Measurements from ENCODE around the gene DACT1.

The DACT1 gene

DNA sequence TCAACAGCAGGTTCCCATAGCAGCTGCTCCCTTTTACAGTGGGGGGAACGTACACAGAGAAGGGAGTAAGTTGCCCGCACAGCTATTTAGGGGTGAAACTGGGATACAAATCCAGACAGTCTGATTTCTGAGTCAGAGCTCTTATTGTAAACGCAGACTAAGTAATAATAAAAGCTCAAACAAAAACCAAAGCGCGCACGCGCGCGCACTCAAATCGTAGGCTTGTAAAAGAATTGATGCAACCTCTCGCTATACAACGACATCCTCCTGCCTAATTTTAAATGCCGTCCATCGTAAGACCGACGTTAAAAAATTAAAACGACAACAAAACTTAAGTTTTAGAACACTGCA lies 747 bp upstream of the DACT1 start:
- peak overlapping the region; percentile 90 for H3K27ac ChIP-seq
- H3K27me3 ChIP-seq (replicated peaks) = no peaks in the 10 kb centered on the region
- peaks cover 4% of the 10 kb centered on the region for H3K36me3 ChIP-seq (replicated peaks)
- peak overlapping the region; percentile 72 for H3K4me3 ChIP-seq (ENCODE audit: low read depth, low read length)
- peak; percentile 96 for DNase-seq
- TF ChIP-seq, protein P1, sequence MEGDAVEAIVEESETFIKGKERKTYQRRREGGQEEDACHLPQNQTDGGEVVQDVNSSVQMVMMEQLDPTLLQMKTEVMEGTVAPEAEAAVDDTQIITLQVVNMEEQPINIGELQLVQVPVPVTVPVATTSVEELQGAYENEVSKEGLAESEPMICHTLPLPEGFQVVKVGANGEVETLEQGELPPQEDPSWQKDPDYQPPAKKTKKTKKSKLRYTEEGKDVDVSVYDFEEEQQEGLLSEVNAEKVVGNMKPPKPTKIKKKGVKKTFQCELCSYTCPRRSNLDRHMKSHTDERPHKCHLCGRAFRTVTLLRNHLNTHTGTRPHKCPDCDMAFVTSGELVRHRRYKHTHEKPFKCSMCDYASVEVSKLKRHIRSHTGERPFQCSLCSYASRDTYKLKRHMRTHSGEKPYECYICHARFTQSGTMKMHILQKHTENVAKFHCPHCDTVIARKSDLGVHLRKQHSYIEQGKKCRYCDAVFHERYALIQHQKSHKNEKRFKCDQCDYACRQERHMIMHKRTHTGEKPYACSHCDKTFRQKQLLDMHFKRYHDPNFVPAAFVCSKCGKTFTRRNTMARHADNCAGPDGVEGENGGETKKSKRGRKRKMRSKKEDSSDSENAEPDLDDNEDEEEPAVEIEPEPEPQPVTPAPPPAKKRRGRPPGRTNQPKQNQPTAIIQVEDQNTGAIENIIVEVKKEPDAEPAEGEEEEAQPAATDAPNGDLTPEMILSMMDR (IDR thresholded peaks at IDR 0.05; ENCODE audit: low read depth, low read length, missing control alignments) = no peak
- in situ Hi-C loops (cut with HindIII; ENCODE audit: low pct_ligation_motif_present, low sequenced_read_pairs) = loop anchor here (10.0 kb wide), 1 partner anchor 388 kb away; no protein-coding TSS in a partner anchor

DNA sequence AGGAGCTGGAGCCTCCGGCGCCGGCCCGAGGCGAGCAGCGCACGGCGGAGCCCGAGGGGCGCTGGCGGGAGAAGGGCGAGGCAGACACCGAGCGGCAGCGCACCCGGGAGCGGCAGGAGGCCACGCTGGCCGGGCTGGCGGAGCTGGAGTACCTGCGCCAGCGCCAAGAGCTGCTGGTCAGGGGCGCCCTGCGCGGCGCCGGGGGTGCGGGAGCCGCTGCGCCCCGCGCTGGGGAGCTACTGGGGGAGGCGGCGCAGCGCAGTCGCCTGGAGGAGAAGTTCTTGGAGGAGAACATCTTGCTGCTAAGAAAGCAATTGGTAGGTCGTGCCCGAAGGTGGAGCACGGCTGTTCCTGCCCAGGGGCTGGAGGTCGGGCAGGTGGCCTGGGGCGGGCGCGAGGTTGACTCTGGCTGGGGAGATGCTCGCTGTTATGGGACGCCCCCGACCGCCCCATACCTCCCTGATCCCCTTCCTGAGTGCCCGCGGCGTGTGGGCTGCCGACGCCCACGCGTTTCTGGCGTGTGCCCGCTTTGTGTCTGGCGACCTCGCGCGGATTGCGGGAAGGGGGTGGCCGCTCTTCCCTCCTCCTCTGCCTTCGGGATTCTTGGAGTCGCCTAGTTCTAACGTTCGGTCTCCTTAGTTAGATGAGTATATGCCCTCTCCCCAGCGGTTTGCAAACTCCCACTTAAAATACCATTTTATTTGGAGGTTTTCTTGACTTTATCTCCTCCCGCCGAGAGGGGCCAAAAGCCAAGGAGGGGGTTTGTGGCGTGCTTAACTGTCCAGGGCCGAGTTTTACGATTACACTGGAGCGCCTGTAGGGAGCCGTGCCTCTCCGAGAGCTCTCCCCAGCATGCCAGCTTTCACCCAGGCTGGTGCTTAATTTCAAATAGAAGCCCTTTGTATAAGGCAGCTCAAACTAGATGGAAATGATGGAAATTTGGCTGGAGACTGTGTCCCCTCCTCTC lies 752 bp downstream of the DACT1 start:
- TF ChIP-seq, protein P1 (IDR thresholded peaks at IDR 0.05; ENCODE audit: low read depth, low read length, missing control alignments) = peak; percentile 23
- in situ Hi-C loops (cut with HindIII; ENCODE audit: low pct_ligation_motif_present, low sequenced_read_pairs) = loop anchor here (10.0 kb wide), 1 partner anchor 386 kb away; no protein-coding TSS in a partner anchor
- peaks cover 6% of the 10 kb centered on the region for H3K36me3 ChIP-seq (replicated peaks)
- H3K27me3 ChIP-seq (replicated peaks) = no peaks in the 10 kb centered on the region
- DNase-seq = no peak
- H3K27ac ChIP-seq = peak overlapping the region; percentile 90
- H3K4me3 ChIP-seq (ENCODE audit: low read depth, low read length) = peak overlapping the region; percentile 72

DNA sequence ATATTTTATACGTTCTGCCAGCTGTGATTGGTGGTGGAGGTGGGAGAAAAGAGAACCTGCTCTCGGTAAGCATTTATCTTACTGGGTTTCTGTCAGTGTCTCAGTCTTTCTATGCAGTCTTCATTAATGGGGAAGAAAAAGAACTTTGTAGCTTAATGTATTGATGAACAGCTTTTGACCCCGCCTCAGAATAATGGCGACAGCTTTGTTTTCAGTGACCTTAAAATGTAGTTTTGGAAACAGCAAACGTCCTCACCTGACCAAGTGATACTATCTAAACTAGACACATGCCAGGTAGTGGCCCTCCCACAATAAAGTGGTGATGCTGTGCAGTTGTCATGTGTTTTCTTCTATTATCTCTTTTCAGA lies 1.4 kb downstream of the DACT1 start:
- peak overlapping the region; percentile 72 for H3K4me3 ChIP-seq (ENCODE audit: low read depth, low read length)
- H3K36me3 ChIP-seq (replicated peaks) = peaks cover 6% of the 10 kb centered on the region
- TF ChIP-seq, protein P1 (IDR thresholded peaks at IDR 0.05; ENCODE audit: low read depth, low read length, missing control alignments) = no peak
- H3K27ac ChIP-seq = no peak overlapping the region
- no peaks in the 10 kb centered on the region for H3K27me3 ChIP-seq (replicated peaks)
- in situ Hi-C loops (cut with HindIII; ENCODE audit: low pct_ligation_motif_present, low sequenced_read_pairs) = loop anchor here (10.0 kb wide), 1 partner anchor 386 kb away; no protein-coding TSS in a partner anchor
- DNase-seq = no peak

DNA sequence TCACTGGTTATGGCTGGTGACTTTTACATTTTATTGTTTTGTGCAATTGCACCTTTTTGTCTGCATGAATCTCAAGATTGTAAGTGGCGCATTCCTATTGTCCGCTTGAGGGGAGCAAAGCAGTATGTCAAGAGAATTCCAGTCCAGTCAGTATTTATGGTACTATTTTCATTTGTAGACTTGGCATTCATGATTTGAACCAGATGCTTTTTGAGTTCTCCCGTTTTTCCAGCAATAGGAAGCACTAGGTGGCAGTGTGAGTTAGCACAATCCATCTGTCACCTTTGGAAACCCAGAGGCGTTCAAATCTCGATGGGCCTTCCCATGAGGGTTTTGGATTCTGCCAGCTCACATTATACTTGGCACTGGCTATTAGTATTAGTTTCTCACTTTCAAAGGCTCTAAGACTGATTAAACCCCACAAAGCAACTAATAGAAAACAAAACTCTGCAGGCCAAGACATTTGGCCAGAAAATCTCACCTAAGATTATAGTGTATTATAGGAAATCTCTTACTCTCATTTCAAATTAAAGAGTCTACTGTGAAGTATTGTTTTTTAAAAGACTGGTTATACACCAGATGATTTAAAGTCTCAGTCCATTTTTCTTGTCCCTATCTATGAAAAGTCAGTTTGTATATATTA lies 2.2 kb downstream of the DACT1 start:
- in situ Hi-C loops (cut with HindIII; ENCODE audit: low pct_ligation_motif_present, low sequenced_read_pairs) = loop anchor here (10.0 kb wide), 1 partner anchor 385 kb away; no protein-coding TSS in a partner anchor
- TF ChIP-seq, protein P1 (IDR thresholded peaks at IDR 0.05; ENCODE audit: low read depth, low read length, missing control alignments) = peak; percentile 79
- Histone ChIP-seq H3K4me3 (ENCODE audit: low read depth, low read length) (peak overlapping the region; percentile 72), H3K27ac (no peak overlapping the region), H3K36me3 (replicated peaks) (peaks cover 6% of the 10 kb centered on the region), H3K27me3 (replicated peaks) (no peaks in the 10 kb centered on the region)
- DNase-seq = peak; percentile 86

DNA sequence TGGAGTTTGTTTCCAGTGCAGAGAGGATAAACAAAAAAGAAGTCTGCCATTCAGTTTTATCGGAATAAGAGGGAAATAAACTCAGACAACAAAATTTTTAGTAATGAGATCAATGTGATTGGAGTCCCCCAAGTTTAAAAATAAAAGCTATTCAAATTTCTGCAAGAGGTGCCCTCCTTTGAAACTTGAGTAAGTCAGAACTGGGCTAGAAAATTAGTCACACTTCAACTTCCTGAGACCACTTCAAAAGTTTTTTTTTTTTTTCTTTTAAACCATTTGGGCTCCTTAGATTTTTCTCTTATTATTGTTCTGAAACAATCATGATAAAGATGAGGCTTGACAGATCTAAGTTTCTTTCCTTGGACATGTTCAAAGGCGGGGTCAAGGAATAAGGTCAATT lies 3.2 kb downstream of the DACT1 start:
- Histone ChIP-seq H3K4me3 (ENCODE audit: low read depth, low read length) (no peak overlapping the region), H3K27ac (no peak overlapping the region), H3K36me3 (replicated peaks) (peaks cover 16% of the 10 kb centered on the region), H3K27me3 (replicated peaks) (no peaks in the 10 kb centered on the region)
- in situ Hi-C loops (cut with HindIII; ENCODE audit: low pct_ligation_motif_present, low sequenced_read_pairs) = no loop called here
- no peak for DNase-seq
- TF ChIP-seq, protein P1 (IDR thresholded peaks at IDR 0.05; ENCODE audit: low read depth, low read length, missing control alignments) = no peak
